PC-3 (cell line): Measurements from ENCODE around the gene MAPK7. TPM values are rescaled to one million over a fixed set of nuclear protein-coding genes. Genes with fewer than 3 reads are reported as not detected.

Source experiments
- microRNA-seq: library from miRNA; unstranded; fragments of <30 nt; microRNA quantifications from one replicate; pipeline ENCODE4 v1.1.0, GENCODE V29; 2020; ENCODE audit not compliant: unreplicated experiment
- total RNA-seq: library from RNA; depleted of rRNA; stranded (reverse); fragments of >200 nt; gene quantifications from 2 replicates; pipeline ENCODE4 v1.2.3, GENCODE V29; 2014; rRNA removed

The MAPK7 gene
- total RNA-seq, 1 experiment from 2014 or later, result 9.8 TPM

Small RNAs within 50 kb of the gene (microRNA-seq; reads per million reads assigned to microRNA genes)
- gene MIR1180, result 1,001 reads per million, percentile 84 among the genes with 10 or more reads in this experiment

Other genes starting within 250 kb of the MAPK7 start
- gene EPN2, start 141.1 kb upstream of the MAPK7 start, total RNA-seq, result 46.4 and 50.6 TPM in 2 replicates
- gene B9D1, start 15.8 kb upstream of the MAPK7 start, total RNA-seq, result 42.8 and 48.0 TPM in 2 replicates
- gene MFAP4, start 8.7 kb downstream of the MAPK7 start, total RNA-seq, result not detected in 2 replicates
- gene RNF112, start 32.7 kb downstream of the MAPK7 start, total RNA-seq, result 0.18 and 1.0 TPM in 2 replicates
- 0.12 and 0.15 TPM in 2 replicates for gene SLC47A1, start 155.4 kb downstream of the MAPK7 start, total RNA-seq